WTC11 (cell line): ENCODE data around the gene SNX9.
A peak's percentile ranks its signal among the peaks of the same experiment; 100 is the strongest.

Experiments
- FOXP1 ChIP-seq: sonication (generic); formaldehyde crosslinking; IDR thresholded peaks from 2 replicates; pipeline ENCODE4 v1.8.0; 2022; ENCODE audit warnings: missing genetic modification reagents, mild to moderate bottlenecking, moderate library complexity, borderline replicate concordance
- JAZF1 ChIP-seq: fragments of 250-450 bp; sonication (Bioruptor Pico); IDR thresholded peaks from 2 replicates; pipeline ENCODE4 v1.9.0; 2021; ENCODE audit warnings: moderate library complexity, mild to moderate bottlenecking, inconsistent platforms
- KAT7 ChIP-seq: sonication (generic); formaldehyde crosslinking; IDR thresholded peaks from 2 replicates; pipeline ENCODE4 v1.8.1; 2023; ENCODE audit warnings: missing genetic modification reagents, mild to moderate bottlenecking, borderline replicate concordance
- NFYB ChIP-seq: sonication (generic); formaldehyde crosslinking; conservative IDR thresholded peaks from 2 replicates; pipeline ENCODE4 v1.8.0; 2022; ENCODE audit warnings: low read depth, missing genetic modification reagents
- TEAD1 ChIP-seq: sonication (generic); formaldehyde crosslinking; IDR thresholded peaks from 2 replicates; pipeline ENCODE4 v1.8.0; 2022; ENCODE audit warnings: mild to moderate bottlenecking, missing genetic modification reagents
- ZNF121 ChIP-seq: sonication (generic); formaldehyde crosslinking; IDR thresholded peaks from 2 replicates; pipeline ENCODE4 v1.8.0; 2023; ENCODE audit warnings: missing genetic modification reagents
- TF ChIP-seq, protein P1 (sequence below): fragments of 200-600 bp; IDR thresholded peaks from 2 replicates; pipeline ENCODE4 v1.8.0; 2022; ENCODE audit warnings: antibody characterized with exemption
- TF ChIP-seq, protein P2 (sequence below): sonication (generic); formaldehyde crosslinking; IDR thresholded peaks from 2 replicates; pipeline ENCODE4 v1.8.1; 2023; ENCODE audit warnings: mild to moderate bottlenecking, missing genetic modification reagents, moderate library complexity
- TF ChIP-seq, protein P3 (sequence below): sonication (generic); formaldehyde crosslinking; IDR thresholded peaks from 2 replicates; pipeline ENCODE4 v1.8.0; 2022; ENCODE audit warnings: mild to moderate bottlenecking, missing genetic modification reagents
- TF ChIP-seq, protein P4 (sequence below): sonication (generic); formaldehyde crosslinking; IDR thresholded peaks from 2 replicates; pipeline ENCODE4 v1.8.0; 2022; ENCODE audit warnings: missing genetic modification reagents

DNA sequence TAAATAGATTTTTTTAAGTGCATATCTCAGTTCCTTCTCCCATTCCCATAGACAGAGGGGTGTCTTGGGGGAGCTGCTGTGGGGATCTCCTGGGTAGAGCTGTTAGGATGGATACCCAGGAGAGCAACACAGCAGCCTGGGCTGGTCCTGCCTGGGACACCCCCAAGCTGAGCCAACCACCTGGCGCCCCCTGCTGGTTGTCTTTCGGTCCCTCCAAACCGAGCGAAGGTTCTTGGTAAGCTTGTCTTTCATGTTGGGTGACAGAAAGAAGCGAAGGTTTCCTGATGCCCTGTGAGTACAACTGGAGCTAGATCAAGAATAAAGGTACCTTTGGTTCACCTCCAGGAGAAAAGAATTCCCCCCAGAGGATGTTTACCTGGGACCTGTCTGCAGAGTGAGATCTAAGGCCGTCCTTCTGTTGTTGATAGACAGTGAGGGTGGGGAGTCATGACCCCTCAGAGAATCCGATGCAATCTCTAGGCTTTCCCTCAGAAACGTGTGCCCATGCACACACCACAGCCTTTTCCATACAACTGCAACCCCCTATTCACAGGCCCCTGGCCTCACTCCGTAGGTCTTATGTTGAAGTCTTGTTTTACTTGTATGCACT, 50.8 kb downstream of the SNX9 start:
- TF ChIP-seq KAT7 (CRISPR knock-in tag) (no peak), TEAD1 (CRISPR knock-in tag) (no peak), NFYB (CRISPR knock-in tag) (no peak), JAZF1 (CRISPR knock-in tag) (no peak), ZNF121 (CRISPR knock-in tag) (no peak), FOXP1 (CRISPR knock-in tag) (no peak)
- TF ChIP-seq, protein P1, sequence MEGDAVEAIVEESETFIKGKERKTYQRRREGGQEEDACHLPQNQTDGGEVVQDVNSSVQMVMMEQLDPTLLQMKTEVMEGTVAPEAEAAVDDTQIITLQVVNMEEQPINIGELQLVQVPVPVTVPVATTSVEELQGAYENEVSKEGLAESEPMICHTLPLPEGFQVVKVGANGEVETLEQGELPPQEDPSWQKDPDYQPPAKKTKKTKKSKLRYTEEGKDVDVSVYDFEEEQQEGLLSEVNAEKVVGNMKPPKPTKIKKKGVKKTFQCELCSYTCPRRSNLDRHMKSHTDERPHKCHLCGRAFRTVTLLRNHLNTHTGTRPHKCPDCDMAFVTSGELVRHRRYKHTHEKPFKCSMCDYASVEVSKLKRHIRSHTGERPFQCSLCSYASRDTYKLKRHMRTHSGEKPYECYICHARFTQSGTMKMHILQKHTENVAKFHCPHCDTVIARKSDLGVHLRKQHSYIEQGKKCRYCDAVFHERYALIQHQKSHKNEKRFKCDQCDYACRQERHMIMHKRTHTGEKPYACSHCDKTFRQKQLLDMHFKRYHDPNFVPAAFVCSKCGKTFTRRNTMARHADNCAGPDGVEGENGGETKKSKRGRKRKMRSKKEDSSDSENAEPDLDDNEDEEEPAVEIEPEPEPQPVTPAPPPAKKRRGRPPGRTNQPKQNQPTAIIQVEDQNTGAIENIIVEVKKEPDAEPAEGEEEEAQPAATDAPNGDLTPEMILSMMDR: peak; percentile 90
- TF ChIP-seq, protein P2, sequence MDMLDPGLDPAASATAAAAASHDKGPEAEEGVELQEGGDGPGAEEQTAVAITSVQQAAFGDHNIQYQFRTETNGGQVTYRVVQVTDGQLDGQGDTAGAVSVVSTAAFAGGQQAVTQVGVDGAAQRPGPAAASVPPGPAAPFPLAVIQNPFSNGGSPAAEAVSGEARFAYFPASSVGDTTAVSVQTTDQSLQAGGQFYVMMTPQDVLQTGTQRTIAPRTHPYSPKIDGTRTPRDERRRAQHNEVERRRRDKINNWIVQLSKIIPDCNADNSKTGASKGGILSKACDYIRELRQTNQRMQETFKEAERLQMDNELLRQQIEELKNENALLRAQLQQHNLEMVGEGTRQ: no peak
- TF ChIP-seq, protein P3, sequence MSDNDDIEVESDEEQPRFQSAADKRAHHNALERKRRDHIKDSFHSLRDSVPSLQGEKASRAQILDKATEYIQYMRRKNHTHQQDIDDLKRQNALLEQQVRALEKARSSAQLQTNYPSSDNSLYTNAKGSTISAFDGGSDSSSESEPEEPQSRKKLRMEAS (CRISPR knock-in tag): no peak
- TF ChIP-seq, protein P4, sequence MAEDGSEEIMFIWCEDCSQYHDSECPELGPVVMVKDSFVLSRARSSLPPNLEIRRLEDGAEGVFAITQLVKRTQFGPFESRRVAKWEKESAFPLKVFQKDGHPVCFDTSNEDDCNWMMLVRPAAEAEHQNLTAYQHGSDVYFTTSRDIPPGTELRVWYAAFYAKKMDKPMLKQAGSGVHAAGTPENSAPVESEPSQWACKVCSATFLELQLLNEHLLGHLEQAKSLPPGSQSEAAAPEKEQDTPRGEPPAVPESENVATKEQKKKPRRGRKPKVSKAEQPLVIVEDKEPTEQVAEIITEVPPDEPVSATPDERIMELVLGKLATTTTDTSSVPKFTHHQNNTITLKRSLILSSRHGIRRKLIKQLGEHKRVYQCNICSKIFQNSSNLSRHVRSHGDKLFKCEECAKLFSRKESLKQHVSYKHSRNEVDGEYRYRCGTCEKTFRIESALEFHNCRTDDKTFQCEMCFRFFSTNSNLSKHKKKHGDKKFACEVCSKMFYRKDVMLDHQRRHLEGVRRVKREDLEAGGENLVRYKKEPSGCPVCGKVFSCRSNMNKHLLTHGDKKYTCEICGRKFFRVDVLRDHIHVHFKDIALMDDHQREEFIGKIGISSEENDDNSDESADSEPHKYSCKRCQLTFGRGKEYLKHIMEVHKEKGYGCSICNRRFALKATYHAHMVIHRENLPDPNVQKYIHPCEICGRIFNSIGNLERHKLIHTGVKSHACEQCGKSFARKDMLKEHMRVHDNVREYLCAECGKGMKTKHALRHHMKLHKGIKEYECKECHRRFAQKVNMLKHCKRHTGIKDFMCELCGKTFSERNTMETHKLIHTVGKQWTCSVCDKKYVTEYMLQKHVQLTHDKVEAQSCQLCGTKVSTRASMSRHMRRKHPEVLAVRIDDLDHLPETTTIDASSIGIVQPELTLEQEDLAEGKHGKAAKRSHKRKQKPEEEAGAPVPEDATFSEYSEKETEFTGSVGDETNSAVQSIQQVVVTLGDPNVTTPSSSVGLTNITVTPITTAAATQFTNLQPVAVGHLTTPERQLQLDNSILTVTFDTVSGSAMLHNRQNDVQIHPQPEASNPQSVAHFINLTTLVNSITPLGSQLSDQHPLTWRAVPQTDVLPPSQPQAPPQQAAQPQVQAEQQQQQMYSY (CRISPR knock-in tag): no peak
